ENCODE measurements around the gene INPP4B.
A peak's percentile ranks its signal among the peaks of the same experiment; 100 is the strongest.

INPP4B gene

GRCh38 chr4:142355421-142355930 lies 490.6 kb downstream of the INPP4B start:
- H3K4me3 ChIP-seq (ENCODE audit: control insufficient read depth, low read depth, low read length): no peak overlapping the region
- no peak for TF ChIP-seq CTCF (IDR thresholded peaks at IDR 0.05; ENCODE audit: control insufficient read depth, insufficient read depth, low read depth, low read length, missing control alignments)
- DNase-seq (ENCODE audit: low read depth): no peak

DNA sequence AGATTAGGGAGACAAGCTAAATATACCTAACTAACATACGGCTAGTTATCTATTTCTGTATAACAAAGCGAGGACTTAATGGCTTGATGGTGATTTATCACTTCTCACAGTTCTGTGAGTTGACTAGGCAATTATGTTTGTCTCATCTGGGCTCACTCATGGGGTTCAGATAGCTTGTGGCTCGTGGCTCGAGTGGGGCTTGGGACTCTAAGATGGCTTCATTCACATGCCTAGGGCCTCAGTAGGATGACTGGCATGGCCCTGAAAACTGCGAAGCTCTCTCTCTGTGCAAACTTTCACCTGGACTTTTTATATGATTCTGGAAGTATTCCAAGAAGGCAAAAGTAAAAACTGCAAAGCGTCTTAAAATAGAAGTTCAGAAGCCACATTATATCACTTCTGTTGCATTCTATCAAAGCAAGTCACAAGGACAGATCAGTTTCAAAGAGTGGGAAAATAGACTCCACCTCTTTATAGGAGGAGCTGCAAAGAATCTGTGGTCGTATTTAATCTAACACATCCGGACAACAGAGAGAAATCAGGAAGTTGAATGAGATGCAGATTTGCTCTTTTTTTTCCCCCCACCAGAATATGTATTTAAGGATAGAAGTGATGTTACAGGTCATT lies 491.2 kb downstream of the INPP4B start:
- H3K4me3 ChIP-seq (ENCODE audit: control insufficient read depth, low read depth, low read length): no peak overlapping the region
- DNase-seq (ENCODE audit: low read depth): no peak
- TF ChIP-seq CTCF (IDR thresholded peaks at IDR 0.05; ENCODE audit: control insufficient read depth, insufficient read depth, low read depth, low read length, missing control alignments): no peak

- H3K4me3 ChIP-seq (ENCODE audit: control insufficient read depth, low read depth, low read length): no peak overlapping the region
- no peak for TF ChIP-seq CTCF (IDR thresholded peaks at IDR 0.05; ENCODE audit: control insufficient read depth, insufficient read depth, low read depth, low read length, missing control alignments)
- DNase-seq (ENCODE audit: low read depth): no peak
Measured at GRCh38 chr4:142354041-142354440, 492.1 kb downstream of the INPP4B start.

DNA sequence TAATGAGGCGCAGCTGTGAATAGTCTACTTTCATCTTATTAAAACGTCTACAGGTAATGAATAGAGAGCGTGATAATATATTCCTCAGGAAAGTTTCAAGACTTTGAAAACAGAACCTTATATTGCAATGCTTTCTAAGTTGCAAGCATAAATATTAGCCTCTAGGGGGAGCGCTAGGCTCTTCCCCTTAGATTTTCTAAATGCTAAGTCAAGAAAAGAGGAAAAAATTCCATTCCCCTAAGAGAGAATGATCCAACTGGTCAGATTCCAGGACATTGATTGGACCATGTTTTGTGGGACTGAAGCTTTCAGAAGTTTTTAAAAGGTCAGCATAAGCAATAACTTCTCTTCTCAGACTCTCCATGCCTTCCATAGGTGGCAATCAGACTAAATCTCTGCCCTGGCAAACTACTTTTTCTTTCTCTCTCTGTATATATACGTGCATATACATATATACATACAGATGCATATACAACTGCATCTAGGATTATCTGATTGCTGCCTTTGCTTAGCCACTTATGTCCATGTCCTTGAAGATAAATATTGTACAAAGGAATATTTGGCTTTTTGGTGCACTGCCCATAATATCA lies 492.9 kb downstream of the INPP4B start:
- H3K4me3 ChIP-seq (ENCODE audit: control insufficient read depth, low read depth, low read length): no peak overlapping the region
- peak; percentile 79 for TF ChIP-seq CTCF (IDR thresholded peaks at IDR 0.05; ENCODE audit: control insufficient read depth, insufficient read depth, low read depth, low read length, missing control alignments)
- DNase-seq (ENCODE audit: low read depth): peak; percentile 62

DNA sequence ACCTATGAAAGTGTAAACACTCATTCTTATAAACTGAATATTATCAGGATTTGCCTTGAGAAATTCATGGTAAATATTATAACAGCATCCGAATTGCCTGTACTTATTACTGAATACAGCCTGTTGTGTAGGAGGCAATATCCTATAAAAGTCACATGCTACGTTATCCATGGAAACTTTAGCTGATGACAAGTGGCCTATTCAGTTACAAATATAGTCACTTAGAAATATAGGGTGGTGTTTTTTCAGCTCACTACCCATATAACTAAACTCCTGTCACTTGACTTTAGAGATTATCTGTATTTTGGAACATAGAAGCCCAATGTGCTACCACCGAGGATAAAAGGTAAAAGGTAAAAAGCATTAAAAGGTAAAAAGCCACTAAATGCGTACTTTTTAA lies 493.4 kb downstream of the INPP4B start:
- H3K4me3 ChIP-seq (ENCODE audit: control insufficient read depth, low read depth, low read length): no peak overlapping the region
- no peak for TF ChIP-seq CTCF (IDR thresholded peaks at IDR 0.05; ENCODE audit: control insufficient read depth, insufficient read depth, low read depth, low read length, missing control alignments)
- DNase-seq (ENCODE audit: low read depth): no peak

GRCh38 chr4:142351958-142352357 lies 494.1 kb downstream of the INPP4B start:
- no peak for DNase-seq (ENCODE audit: low read depth)
- TF ChIP-seq CTCF (IDR thresholded peaks at IDR 0.05; ENCODE audit: control insufficient read depth, insufficient read depth, low read depth, low read length, missing control alignments): no peak
- no peak overlapping the region for H3K4me3 ChIP-seq (ENCODE audit: control insufficient read depth, low read depth, low read length)

All from AG09309 (cell line).